Endothelial cell of umbilical vein (primary cell): ENCODE results near the gene KCND2.

ENCODE experiments used
- EZH2 ChIP-seq: IDR thresholded peaks from 2 replicates; pipeline ENCODE4 v1.6.1; 2012; ENCODE audit warnings: borderline replicate concordance, low read depth, mild to moderate bottlenecking, moderate library complexity, low read length, inconsistent platforms; ENCODE audit not compliant: severe bottlenecking
- JUN ChIP-seq: IDR thresholded peaks from 2 replicates; pipeline ENCODE4 v1.6.1; 2011; ENCODE audit warnings: borderline replicate concordance, low read depth; ENCODE audit not compliant: insufficient read length, insufficient read depth
- MYC ChIP-seq: IDR thresholded peaks from one replicate; pipeline ENCODE4 v1.6.1; 2011; ENCODE audit warnings: mild to moderate bottlenecking, low read depth, low read length
- POLR2A ChIP-seq: IDR thresholded peaks from 2 replicates; pipeline ENCODE4 v1.6.1; 2012; ENCODE audit warnings: low read depth, mild to moderate bottlenecking, control low read depth, low read length
- POLR2AphosphoS5 ChIP-seq: IDR thresholded peaks from 2 replicates; pipeline ENCODE4 v1.6.1; 2012; ENCODE audit warnings: low read depth, mild to moderate bottlenecking, control low read depth, low read length, moderate library complexity; ENCODE audit not compliant: insufficient read depth
- TF ChIP-seq, protein P1 (sequence below), 2 donors: IDR thresholded peaks; 1 replicate in 1 of 2; 2 replicates in 1 of 2; pipeline ENCODE4 v1.5.1; 2011; ENCODE audit warnings: low read length in 2 of 2, mild to moderate bottlenecking in 2 of 2, moderate library complexity in 2 of 2, control low read depth in 1 of 2, inconsistent platforms in 1 of 2, low read depth in 1 of 2; ENCODE audit not compliant: insufficient read depth in 1 of 2; ENCODE audit errors: extremely low read depth in 1 of 2
- TF ChIP-seq, protein P2 (sequence below): IDR thresholded peaks from 2 replicates; pipeline ENCODE4 v1.6.1; 2011; ENCODE audit not compliant: insufficient read depth, insufficient read length

DNA sequence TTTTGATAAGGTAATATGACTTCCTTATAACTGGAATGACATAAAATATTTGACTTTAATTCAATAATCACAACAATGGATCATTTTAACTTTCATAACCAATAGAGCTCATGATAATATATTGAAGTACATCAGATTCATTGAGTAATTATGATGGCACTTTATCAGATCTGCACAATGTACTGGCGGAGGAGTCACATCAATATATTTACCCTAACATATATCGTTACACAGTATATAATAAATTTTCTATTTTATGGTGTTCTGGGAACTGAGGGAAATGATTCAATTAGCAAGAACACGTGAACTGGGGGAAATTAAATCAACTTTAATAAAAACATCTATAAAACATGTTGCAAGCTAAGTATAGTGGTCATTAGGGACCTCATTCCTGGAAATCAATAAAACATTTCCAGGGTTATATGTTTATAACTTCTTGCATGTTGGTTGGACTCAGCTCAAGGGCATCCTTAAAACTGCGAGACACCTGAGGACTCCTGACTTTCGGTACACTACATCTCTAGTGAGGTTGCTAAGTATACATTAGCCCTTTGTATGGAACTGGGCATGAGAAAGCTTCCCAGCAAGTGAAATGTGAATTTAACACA is 254.0 kb downstream of the KCND2 start:
- TF ChIP-seq POLR2A (no peak), POLR2AphosphoS5 (no peak), EZH2 (no peak), MYC (no peak), JUN (no peak)
- TF ChIP-seq, protein P1, sequence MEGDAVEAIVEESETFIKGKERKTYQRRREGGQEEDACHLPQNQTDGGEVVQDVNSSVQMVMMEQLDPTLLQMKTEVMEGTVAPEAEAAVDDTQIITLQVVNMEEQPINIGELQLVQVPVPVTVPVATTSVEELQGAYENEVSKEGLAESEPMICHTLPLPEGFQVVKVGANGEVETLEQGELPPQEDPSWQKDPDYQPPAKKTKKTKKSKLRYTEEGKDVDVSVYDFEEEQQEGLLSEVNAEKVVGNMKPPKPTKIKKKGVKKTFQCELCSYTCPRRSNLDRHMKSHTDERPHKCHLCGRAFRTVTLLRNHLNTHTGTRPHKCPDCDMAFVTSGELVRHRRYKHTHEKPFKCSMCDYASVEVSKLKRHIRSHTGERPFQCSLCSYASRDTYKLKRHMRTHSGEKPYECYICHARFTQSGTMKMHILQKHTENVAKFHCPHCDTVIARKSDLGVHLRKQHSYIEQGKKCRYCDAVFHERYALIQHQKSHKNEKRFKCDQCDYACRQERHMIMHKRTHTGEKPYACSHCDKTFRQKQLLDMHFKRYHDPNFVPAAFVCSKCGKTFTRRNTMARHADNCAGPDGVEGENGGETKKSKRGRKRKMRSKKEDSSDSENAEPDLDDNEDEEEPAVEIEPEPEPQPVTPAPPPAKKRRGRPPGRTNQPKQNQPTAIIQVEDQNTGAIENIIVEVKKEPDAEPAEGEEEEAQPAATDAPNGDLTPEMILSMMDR (IDR thresholded peaks at IDR 0.05; ENCODE audit: extremely low read depth in 1 of 2, insufficient read depth in 1 of 2, low read depth in 1 of 2, low read length in 2 of 2): no peak
- TF ChIP-seq, protein P2, sequence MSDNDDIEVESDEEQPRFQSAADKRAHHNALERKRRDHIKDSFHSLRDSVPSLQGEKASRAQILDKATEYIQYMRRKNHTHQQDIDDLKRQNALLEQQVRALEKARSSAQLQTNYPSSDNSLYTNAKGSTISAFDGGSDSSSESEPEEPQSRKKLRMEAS: no peak
